GM13977 (cell line): ENCODE measurements around the gene PIM3.
"Not testable (repeated sequence)": the region's sequence is repeated elsewhere in the genome, so short reads cannot be mapped to it uniquely, and the experiment has no call there.

ENCODE experiments used
- DNase-seq: peaks from one replicate; pipeline ENCODE4 v3.0.0; 2012; ENCODE audit warnings: low spot score
- CTCF ChIP-seq: IDR thresholded peaks from 2 replicates; pipeline ENCODE4 v1.5.1; 2012; ENCODE audit warnings: mild to moderate bottlenecking, control low read depth; ENCODE audit not compliant: insufficient read depth; ENCODE audit errors: extremely low read depth, missing control alignments
- in situ Hi-C: fragments of 300-500 bp; cut with MboI; formaldehyde crosslinking; loops from one replicate; pipeline ENCODE4 v1.12.0; 2022; ENCODE audit warnings: low sequenced_read_pairs, low pct_unique_long_range_greater_than_20kb, mixed read lengths, inconsistent platforms; ENCODE audit not compliant: unreplicated experiment

The PIM3 gene

GRCh38 chr22:49943405-49943765, 17.2 kb upstream of the PIM3 start:
- no peak for DNase-seq
- no peak for TF ChIP-seq CTCF
- in situ Hi-C loops = loop anchor here (25.0 kb wide), 1 partner anchor 94 kb away; no protein-coding TSS in a partner anchor

- in situ Hi-C loops = loop anchor here (25.0 kb wide), 1 partner anchor 93 kb away; no protein-coding TSS in a partner anchor
- DNase-seq = no peak
- TF ChIP-seq CTCF = no peak
Measured at GRCh38 chr22:49943771-49944398, 16.7 kb upstream of the PIM3 start.

GRCh38 chr22:49944399-49944891, 16.1 kb upstream of the PIM3 start:
- in situ Hi-C loops = loop anchor here (25.0 kb wide), 1 partner anchor 93 kb away; no protein-coding TSS in a partner anchor
- TF ChIP-seq CTCF = no peak

GRCh38 chr22:49945042-49945794, 15.4 kb upstream of the PIM3 start:
- in situ Hi-C loops = loop anchor here (25.0 kb wide), 1 partner anchor 92 kb away; no protein-coding TSS in a partner anchor
- not testable (repeated sequence) for DNase-seq

More at GRCh38 chr22:49944399-49944891, 16.1 kb upstream of the PIM3 start:
- no peak for DNase-seq

GRCh38 chr22:49946612-49947295, 13.8 kb upstream of the PIM3 start:
- in situ Hi-C loops = loop anchor here (25.0 kb wide), 1 partner anchor 91 kb away; no protein-coding TSS in a partner anchor
- no peak for TF ChIP-seq CTCF
- no peak for DNase-seq

GRCh38 chr22:49947296-49947622, 13.3 kb upstream of the PIM3 start:
- DNase-seq = no peak
- in situ Hi-C loops = loop anchor here (25.0 kb wide), 1 partner anchor 90 kb away; no protein-coding TSS in a partner anchor
- no peak for TF ChIP-seq CTCF
